DOHH2 (cell line): ENCODE data around the gene DNAAF9.

Source experiments
- EZH2phosphoT487 ChIP-seq: fragments of 200-600 bp; sonication (generic); IDR thresholded peaks from 2 replicates; pipeline ENCODE4 v1.6.1; 2017; ENCODE audit warnings: borderline replicate concordance, mild to moderate bottlenecking, antibody characterized with exemption, low read length, moderate library complexity, mixed read lengths
- TF ChIP-seq, protein P1 (sequence below): fragments of 200-600 bp; sonication (generic); IDR thresholded peaks from one replicate; pipeline ENCODE4 v1.5.1; 2014; ENCODE audit warnings: antibody characterized with exemption, mild to moderate bottlenecking, low read depth, low read length; ENCODE audit not compliant: poor library complexity, severe bottlenecking

DNA sequence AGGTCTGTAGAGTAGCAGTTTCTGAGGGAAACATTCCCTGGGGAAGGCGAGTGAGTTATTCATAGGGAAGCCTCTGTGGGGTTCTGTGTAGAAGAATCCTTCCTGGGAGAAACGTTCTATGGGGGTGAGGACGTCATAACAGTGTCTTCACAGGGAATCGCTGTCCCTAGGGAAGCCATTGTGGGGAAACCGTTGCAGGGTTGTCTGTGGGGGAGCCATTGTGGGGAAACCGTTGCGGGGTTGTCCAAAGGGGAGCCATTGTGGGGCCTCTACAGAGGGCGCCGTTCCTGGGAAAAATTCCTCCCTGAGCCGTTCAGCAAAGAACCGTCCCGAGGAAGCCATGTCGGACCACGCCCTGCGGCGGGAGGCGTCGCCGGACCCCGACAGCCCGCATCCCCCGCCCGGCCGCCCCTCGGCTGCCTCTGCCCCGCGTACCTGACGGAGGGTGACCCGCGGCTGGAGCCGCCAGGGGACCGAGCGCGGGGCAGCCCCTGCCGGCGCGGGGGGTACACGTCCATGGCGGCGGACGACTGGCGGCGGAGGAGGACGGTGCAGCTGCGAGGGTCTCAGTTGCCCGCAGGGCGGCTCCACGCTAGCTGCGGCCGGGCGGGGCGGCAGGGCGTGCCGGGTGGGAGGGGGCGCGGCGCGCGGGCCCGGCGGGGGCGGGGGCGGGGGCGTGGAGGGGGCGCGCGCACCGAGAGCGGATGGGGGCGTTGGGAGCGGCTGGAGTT lies at the start of gene DNAAF9:
- TF ChIP-seq, protein P1, sequence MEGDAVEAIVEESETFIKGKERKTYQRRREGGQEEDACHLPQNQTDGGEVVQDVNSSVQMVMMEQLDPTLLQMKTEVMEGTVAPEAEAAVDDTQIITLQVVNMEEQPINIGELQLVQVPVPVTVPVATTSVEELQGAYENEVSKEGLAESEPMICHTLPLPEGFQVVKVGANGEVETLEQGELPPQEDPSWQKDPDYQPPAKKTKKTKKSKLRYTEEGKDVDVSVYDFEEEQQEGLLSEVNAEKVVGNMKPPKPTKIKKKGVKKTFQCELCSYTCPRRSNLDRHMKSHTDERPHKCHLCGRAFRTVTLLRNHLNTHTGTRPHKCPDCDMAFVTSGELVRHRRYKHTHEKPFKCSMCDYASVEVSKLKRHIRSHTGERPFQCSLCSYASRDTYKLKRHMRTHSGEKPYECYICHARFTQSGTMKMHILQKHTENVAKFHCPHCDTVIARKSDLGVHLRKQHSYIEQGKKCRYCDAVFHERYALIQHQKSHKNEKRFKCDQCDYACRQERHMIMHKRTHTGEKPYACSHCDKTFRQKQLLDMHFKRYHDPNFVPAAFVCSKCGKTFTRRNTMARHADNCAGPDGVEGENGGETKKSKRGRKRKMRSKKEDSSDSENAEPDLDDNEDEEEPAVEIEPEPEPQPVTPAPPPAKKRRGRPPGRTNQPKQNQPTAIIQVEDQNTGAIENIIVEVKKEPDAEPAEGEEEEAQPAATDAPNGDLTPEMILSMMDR, result peak; percentile 20
- no peak for TF ChIP-seq EZH2phosphoT487
